Esophagus muscularis mucosa (tissue), 4 donors: ENCODE measurements around the gene CACNB4. TPM values are rescaled to one million over a fixed set of nuclear protein-coding genes. Genes with fewer than 3 reads are reported as not detected.

Experiments used
- DNase-seq: peaks from one replicate; pipeline ENCODE4 v3.0.0-alpha.2; 2017; ENCODE audit errors: extremely low spot score
- H3K27ac ChIP-seq, 4 donors: fragments of 200-600 bp; sonication (generic); replicated peaks in 1 of 4; 1 replicate in 3 of 4; 2 replicates in 1 of 4; pipeline ENCODE4 v1.5.1; 2016 to 2019; ENCODE audit warnings: mild to moderate bottlenecking in 1 of 4
- H3K27me3 ChIP-seq, 4 donors: fragments of 200-600 bp; sonication (generic); one replicate each; pipeline versions ENCODE4 v1.5.1 to v1.6.0; 2016 to 2019
- H3K36me3 ChIP-seq, 4 donors: fragments of 200-600 bp; sonication (generic); one replicate each; pipeline ENCODE4 v1.5.1; 2016 to 2019
- H3K4me1 ChIP-seq, 4 donors: fragments of 200-600 bp; sonication (generic); one replicate each; pipeline ENCODE4 v1.5.1; 2016 to 2019
- H3K4me3 ChIP-seq, 4 donors: fragments of 200-600 bp; sonication (generic); 1 replicate in 2 of 4; 2 replicates in 2 of 4; pipeline ENCODE4 v1.5.1; 2016 to 2019; ENCODE audit warnings: mild to moderate bottlenecking in 4 of 4, moderate library complexity in 1 of 4
- H3K9me3 ChIP-seq, 4 donors: fragments of 200-600 bp; sonication (generic); 1 replicate in 3 of 4; 2 replicates in 1 of 4; pipeline ENCODE4 v1.5.1; 2016 to 2019
- EP300 ChIP-seq: sonication (generic); formaldehyde crosslinking; IDR thresholded peaks from one replicate; pipeline ENCODE4 v1.6.1; 2017; ENCODE audit warnings: antibody characterized with exemption
- POLR2A ChIP-seq: fragments of 450-650 bp; IDR thresholded peaks from one replicate; pipeline ENCODE4 v1.6.1; 2017; ENCODE audit warnings: antibody characterized with exemption, moderate library complexity, mild to moderate bottlenecking, low read depth
- POLR2AphosphoS5 ChIP-seq, 2 donors: sonication (generic); formaldehyde crosslinking; IDR thresholded peaks; one replicate each; pipeline ENCODE4 v1.6.1; 2017; ENCODE audit warnings: antibody characterized with exemption in 2 of 2
- WGBS: methylation state at CpG from one replicate; pipeline ENCODE4 v1.1.5; 2018; 5-methylcytosine and 5-hydroxymethylcytosine counted together
- intact Hi-C: fragments of 100-400 bp; cut with DNase I; formaldehyde crosslinking; loops from one replicate; pipeline ENCODE4 v1.15.1; 2023
- total RNA-seq, 4 donors: library from RNA; depleted of rRNA; stranded (reverse); fragments of >200 nt; gene quantifications; one replicate each; pipeline versions ENCODE4 v1.1.0 to v1.2.1, GENCODE V29; 2016
- TF ChIP-seq, protein P1 (sequence below), 3 experiments: fragments of 200-600 bp in 2 of 3; fragments of 450-650 bp in 1 of 3; sonication (generic) in 2 of 3; IDR thresholded peaks; one replicate each; pipeline ENCODE4 v1.5.1; 2017 to 2019; ENCODE audit warnings: antibody characterized with exemption in 3 of 3, mild to moderate bottlenecking in 2 of 3, moderate library complexity in 1 of 3

CACNB4 gene
- total RNA-seq, 4 donors from 2014 or later: 1.7 to 3.5 (median 2.3) TPM

DNA sequence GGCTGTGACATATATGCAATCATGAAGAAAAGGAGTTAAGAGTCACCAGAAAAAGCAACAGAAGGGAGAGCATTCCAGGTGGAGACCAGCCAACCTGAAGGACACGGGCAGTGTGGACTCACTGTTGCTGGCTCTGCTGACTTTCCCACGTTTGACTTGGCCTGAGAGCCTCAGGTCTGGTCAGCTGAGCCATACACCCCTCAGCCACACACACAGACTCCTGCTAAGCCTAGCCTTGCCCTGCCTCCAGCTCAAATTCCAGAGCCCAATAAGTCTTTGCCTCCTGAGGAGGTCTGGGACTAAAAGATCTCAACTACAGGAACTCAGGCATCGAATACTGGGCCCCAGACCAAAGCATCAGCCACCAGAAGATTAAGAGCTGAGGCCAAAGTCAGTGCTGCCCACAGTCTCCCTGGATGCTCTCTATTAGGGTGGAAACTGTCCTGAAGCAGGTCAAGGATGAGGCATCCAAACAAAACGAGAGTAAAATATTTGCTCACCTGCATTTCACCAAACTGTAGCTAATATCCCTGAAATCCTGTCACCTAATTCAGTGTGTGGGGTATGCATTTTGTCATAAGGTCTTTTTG is 23.3 kb downstream of the CACNB4 start:
- WGBS: 43% methylated on average over 4 of the region's 4 CpGs
- Histone ChIP-seq H3K9me3 (no peaks in the 10 kb centered on the region), H3K4me3 (no peak overlapping the region), H3K27me3 (no peaks in the 10 kb centered on the region), H3K27ac (no peak overlapping the region), H3K36me3 (no peaks in the 10 kb centered on the region), H3K4me1 (peaks cover 0 to 7% (median 0%) of the 10 kb centered on the region in 4 donors)
- no peak for TF ChIP-seq EP300
- TF ChIP-seq POLR2AphosphoS5 (IDR thresholded peaks at IDR 0.05): no peak
- TF ChIP-seq POLR2A: no peak
- TF ChIP-seq, protein P1, sequence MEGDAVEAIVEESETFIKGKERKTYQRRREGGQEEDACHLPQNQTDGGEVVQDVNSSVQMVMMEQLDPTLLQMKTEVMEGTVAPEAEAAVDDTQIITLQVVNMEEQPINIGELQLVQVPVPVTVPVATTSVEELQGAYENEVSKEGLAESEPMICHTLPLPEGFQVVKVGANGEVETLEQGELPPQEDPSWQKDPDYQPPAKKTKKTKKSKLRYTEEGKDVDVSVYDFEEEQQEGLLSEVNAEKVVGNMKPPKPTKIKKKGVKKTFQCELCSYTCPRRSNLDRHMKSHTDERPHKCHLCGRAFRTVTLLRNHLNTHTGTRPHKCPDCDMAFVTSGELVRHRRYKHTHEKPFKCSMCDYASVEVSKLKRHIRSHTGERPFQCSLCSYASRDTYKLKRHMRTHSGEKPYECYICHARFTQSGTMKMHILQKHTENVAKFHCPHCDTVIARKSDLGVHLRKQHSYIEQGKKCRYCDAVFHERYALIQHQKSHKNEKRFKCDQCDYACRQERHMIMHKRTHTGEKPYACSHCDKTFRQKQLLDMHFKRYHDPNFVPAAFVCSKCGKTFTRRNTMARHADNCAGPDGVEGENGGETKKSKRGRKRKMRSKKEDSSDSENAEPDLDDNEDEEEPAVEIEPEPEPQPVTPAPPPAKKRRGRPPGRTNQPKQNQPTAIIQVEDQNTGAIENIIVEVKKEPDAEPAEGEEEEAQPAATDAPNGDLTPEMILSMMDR (IDR thresholded peaks at IDR 0.05): no peak
- intact Hi-C loops: no loop called here
- no peak for DNase-seq

DNA sequence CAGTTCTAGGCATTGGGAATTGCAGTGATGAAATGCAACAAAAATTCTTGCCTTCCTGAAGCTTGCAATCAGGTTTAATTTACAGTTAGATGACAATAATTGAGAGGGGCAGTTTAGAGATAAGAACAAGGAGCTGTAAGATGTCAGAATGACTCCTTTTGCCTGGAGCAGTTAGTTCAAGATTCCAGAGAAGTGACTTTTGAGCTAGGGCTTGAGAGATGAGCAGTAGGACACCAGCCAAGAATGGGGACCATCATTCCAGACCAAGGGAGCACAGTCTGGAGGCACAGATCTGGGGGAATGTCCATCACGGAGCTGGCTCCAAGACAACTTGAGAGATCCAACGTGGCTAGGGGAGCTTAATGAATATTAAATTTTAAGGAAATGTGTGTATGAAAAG is 26.8 kb downstream of the CACNB4 start:
- Histone ChIP-seq H3K36me3 (no peaks in the 10 kb centered on the region), H3K4me1 (peaks cover 0 to 7% (median 0%) of the 10 kb centered on the region in 4 donors)

DNA sequence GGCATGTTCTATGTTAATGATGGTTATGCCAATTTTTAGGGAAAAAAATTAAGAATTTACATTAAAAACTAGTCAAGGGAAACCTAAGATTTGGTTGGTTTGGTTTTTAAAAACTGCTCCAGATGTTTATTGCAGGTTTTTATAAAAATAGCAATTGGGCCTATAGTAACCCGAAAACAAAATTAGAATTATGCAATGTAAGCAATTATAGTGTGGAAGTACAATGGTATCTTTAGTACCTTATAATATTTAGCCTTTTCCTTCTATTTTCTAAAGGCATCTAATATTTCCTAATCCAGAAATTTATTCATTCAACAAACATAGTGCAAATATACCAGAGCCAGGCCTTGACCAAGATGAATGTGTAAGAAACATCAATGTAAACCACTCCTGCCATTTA is 27.3 kb downstream of the CACNB4 start:
- Histone ChIP-seq H3K27me3 (no peaks in the 10 kb centered on the region), H3K4me3 (no peak overlapping the region), H3K4me1 (peaks cover 0 to 7% (median 0%) of the 10 kb centered on the region in 4 donors), H3K27ac (no peak overlapping the region), H3K36me3 (no peaks in the 10 kb centered on the region), H3K9me3 (no peaks in the 10 kb centered on the region)
- WGBS: 87% methylated on average over 1 of the region's 1 CpG
- no peak for DNase-seq
- TF ChIP-seq POLR2AphosphoS5 (IDR thresholded peaks at IDR 0.05): no peak
- TF ChIP-seq, protein P1 (IDR thresholded peaks at IDR 0.05): no peak
- no peak for TF ChIP-seq POLR2A
- TF ChIP-seq EP300: no peak
- intact Hi-C loops: no loop called here

More for the DNA sequence above, 26.8 kb downstream of the CACNB4 start:
- WGBS: 77% methylated on average over 2 of the region's 2 CpGs
- Histone ChIP-seq H3K4me3 (no peak overlapping the region), H3K27ac (no peak overlapping the region), H3K9me3 (no peaks in the 10 kb centered on the region), H3K27me3 (no peaks in the 10 kb centered on the region)
- TF ChIP-seq, protein P1 (IDR thresholded peaks at IDR 0.05): no peak
- TF ChIP-seq EP300 (no peak), POLR2AphosphoS5 (IDR thresholded peaks at IDR 0.05) (no peak), POLR2A (no peak)
- intact Hi-C loops: no loop called here
- DNase-seq: no peak

DNA sequence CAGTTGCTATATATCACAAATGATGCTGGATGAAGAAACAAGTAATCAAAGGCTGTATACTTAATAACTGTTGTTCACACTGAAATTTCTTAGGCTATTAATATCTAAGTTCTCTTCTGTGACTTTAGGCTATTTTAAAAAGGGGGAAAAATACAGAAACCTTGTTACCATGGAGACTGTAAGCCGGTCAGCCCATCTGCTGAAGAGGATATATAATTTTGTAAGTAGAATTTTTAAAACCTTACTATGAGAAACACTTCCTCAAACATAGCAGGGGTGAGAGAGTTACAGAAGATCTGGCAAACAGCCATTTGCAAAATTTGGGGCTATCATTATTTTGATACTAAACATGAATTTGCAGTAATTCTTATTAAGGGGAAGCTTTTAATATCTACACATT is 27.8 kb downstream of the CACNB4 start:
- no peak for TF ChIP-seq EP300
- TF ChIP-seq, protein P1 (IDR thresholded peaks at IDR 0.05): no peak
- TF ChIP-seq POLR2AphosphoS5 (IDR thresholded peaks at IDR 0.05): no peak
- TF ChIP-seq POLR2A: no peak
- intact Hi-C loops: no loop called here

DNA sequence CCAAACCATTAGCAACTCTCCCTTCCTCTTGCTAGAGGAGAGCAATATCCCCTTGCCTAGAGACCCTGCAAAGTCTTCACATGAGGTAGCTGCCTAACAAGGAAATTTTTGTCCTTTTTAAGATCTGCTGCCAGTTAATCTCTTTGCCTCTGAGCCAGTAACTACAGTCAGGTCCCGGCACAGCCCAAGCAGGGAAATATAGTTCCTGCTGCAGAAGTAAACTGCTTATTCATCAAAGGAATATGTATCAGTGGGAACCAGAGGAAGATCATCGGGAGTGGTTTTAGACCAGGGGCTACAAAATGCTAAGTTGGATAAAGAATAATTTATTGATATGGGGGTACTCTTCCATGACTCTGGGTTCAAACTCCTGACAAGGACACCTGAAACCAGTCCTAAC is 30.6 kb downstream of the CACNB4 start:
- intact Hi-C loops: no loop called here
- no peaks in the 10 kb centered on the region for H3K36me3 ChIP-seq
- H3K4me3 ChIP-seq: no peak overlapping the region
- no peak for DNase-seq
- H3K27ac ChIP-seq: no peak overlapping the region
- no peaks in the 10 kb centered on the region for H3K9me3 ChIP-seq
- 49% methylated on average over 2 of the region's 2 CpGs for WGBS
- TF ChIP-seq POLR2A: no peak
- no peak for TF ChIP-seq EP300
- TF ChIP-seq, protein P1 (IDR thresholded peaks at IDR 0.05): no peak
- TF ChIP-seq POLR2AphosphoS5 (IDR thresholded peaks at IDR 0.05): no peak
- peaks cover 0 to 10% (median under 1%) of the 10 kb centered on the region in 4 donors for H3K4me1 ChIP-seq
- no peaks in the 10 kb centered on the region for H3K27me3 ChIP-seq

More for the DNA sequence above, 27.8 kb downstream of the CACNB4 start:
- Histone ChIP-seq H3K36me3 (no peaks in the 10 kb centered on the region), H3K9me3 (no peaks in the 10 kb centered on the region), H3K4me3 (no peak overlapping the region), H3K27ac (no peak overlapping the region), H3K27me3 (no peaks in the 10 kb centered on the region), H3K4me1 (peaks cover 0 to 7% (median 0%) of the 10 kb centered on the region in 4 donors)
- 59% methylated on average over 1 of the region's 1 CpG for WGBS
- DNase-seq: no peak
